Measurements from ENCODE around the gene MROH8.

The MROH8 gene

DNA sequence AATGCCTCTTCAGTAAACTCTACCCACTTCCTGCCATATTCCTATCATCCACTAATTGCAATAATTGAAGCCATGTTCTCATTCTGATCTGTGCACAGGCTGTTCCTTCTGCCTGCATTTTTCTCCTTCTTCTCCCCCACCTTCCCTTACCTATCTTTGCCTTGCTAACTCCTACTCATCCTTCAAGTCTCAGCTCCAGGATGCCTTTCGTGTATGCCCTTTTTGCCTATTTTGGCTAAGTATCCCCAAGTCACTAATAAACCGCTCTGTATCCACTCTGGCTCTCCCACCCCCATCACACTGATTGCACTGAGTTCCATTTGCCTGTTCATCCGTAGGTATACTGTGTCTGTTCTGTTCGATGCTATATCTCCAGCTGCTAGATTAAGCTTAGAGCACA, 6.5 kb downstream of the MROH8 start:
- Histone ChIP-seq H3K4me1 (ENCODE audit: control insufficient read depth, insufficient read depth, low read length) (no peaks in the 10 kb centered on the region), H3K27ac (ENCODE audit: extremely low read depth, low read depth, low read length) (no peak overlapping the region), H3K4me3 (ENCODE audit: low read depth, low read length) (no peak overlapping the region), H3K36me3 (ENCODE audit: control insufficient read depth in 2 of 2, insufficient read depth in 1 of 2, low read length in 2 of 2) (no peaks in the 10 kb centered on the region), H3K9me3 (ENCODE audit: control insufficient read depth, insufficient read depth, low read depth, low read length) (no peaks in the 10 kb centered on the region)
- POLR2A ChIA-PET, result interaction anchor here (0.5 kb wide), 1 partner anchor 465 kb away, joined by 3 read pairs; no protein-coding TSS in a partner anchor
- CTCF ChIA-PET, result interaction anchor here (0.6 kb wide), 1 partner anchor 386 kb away, joined by 3 read pairs; no protein-coding TSS in a partner anchor
- TF ChIP-seq GFI1B (tag by site-specific recombination; IDR thresholded peaks at IDR 0.05), result no peak
- TF ChIP-seq, protein P1, sequence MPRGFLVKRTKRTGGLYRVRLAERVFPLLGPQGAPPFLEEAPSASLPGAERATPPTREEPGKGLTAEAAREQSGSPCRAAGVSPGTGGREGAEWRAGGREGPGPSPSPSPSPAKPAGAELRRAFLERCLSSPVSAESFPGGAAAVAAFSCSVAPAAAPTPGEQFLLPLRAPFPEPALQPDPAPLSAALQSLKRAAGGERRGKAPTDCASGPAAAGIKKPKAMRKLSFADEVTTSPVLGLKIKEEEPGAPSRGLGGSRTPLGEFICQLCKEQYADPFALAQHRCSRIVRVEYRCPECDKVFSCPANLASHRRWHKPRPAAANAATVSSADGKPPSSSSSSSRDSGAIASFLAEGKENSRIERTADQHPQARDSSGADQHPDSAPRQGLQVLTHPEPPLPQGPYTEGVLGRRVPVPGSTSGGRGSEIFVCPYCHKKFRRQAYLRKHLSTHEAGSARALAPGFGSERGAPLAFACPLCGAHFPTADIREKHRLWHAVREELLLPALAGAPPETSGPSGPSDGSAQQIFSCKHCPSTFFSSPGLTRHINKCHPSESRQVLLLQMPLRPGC (tag by site-specific recombination; IDR thresholded peaks at IDR 0.05), result no peak
- TF ChIP-seq MZF1 (tag by site-specific recombination; IDR thresholded peaks at IDR 0.05; ENCODE audit: borderline replicate concordance), result no peak
- TF ChIP-seq, protein P2, sequence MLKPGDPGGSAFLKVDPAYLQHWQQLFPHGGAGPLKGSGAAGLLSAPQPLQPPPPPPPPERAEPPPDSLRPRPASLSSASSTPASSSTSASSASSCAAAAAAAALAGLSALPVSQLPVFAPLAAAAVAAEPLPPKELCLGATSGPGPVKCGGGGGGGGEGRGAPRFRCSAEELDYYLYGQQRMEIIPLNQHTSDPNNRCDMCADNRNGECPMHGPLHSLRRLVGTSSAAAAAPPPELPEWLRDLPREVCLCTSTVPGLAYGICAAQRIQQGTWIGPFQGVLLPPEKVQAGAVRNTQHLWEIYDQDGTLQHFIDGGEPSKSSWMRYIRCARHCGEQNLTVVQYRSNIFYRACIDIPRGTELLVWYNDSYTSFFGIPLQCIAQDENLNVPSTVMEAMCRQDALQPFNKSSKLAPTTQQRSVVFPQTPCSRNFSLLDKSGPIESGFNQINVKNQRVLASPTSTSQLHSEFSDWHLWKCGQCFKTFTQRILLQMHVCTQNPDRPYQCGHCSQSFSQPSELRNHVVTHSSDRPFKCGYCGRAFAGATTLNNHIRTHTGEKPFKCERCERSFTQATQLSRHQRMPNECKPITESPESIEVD (tag by site-specific recombination; IDR thresholded peaks at IDR 0.05), result no peak
- TF ChIP-seq, protein P3, sequence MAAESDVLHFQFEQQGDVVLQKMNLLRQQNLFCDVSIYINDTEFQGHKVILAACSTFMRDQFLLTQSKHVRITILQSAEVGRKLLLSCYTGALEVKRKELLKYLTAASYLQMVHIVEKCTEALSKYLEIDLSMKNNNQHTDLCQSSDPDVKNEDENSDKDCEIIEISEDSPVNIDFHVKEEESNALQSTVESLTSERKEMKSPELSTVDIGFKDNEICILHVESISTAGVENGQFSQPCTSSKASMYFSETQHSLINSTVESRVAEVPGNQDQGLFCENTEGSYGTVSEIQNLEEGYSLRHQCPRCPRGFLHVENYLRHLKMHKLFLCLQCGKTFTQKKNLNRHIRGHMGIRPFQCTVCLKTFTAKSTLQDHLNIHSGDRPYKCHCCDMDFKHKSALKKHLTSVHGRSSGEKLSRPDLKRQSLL (tag by site-specific recombination; IDR thresholded peaks at IDR 0.05), result no peak
- TF ChIP-seq ZNF555 (tag by site-specific recombination; conservative IDR thresholded peaks at IDR 0.05), result no peak
- TF ChIP-seq ZNF16 (tag by site-specific recombination; IDR thresholded peaks at IDR 0.05; ENCODE audit: low read depth), result no peak
- TF ChIP-seq KLF7 (tag by site-specific recombination; IDR thresholded peaks at IDR 0.05; ENCODE audit: borderline replicate concordance), result no peak
- TF ChIP-seq ZNF777 (tag by site-specific recombination; IDR thresholded peaks at IDR 0.05; ENCODE audit: borderline replicate concordance), result no peak
- no peak for TF ChIP-seq SP2 (tag by site-specific recombination; IDR thresholded peaks at IDR 0.05)
- TF ChIP-seq WT1 (tag by site-specific recombination; IDR thresholded peaks at IDR 0.05), result no peak
- TF ChIP-seq, protein P4, sequence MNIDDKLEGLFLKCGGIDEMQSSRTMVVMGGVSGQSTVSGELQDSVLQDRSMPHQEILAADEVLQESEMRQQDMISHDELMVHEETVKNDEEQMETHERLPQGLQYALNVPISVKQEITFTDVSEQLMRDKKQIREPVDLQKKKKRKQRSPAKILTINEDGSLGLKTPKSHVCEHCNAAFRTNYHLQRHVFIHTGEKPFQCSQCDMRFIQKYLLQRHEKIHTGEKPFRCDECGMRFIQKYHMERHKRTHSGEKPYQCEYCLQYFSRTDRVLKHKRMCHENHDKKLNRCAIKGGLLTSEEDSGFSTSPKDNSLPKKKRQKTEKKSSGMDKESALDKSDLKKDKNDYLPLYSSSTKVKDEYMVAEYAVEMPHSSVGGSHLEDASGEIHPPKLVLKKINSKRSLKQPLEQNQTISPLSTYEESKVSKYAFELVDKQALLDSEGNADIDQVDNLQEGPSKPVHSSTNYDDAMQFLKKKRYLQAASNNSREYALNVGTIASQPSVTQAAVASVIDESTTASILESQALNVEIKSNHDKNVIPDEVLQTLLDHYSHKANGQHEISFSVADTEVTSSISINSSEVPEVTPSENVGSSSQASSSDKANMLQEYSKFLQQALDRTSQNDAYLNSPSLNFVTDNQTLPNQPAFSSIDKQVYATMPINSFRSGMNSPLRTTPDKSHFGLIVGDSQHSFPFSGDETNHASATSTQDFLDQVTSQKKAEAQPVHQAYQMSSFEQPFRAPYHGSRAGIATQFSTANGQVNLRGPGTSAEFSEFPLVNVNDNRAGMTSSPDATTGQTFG (tag by site-specific recombination; IDR thresholded peaks at IDR 0.05; ENCODE audit: borderline replicate concordance), result no peak

DNA sequence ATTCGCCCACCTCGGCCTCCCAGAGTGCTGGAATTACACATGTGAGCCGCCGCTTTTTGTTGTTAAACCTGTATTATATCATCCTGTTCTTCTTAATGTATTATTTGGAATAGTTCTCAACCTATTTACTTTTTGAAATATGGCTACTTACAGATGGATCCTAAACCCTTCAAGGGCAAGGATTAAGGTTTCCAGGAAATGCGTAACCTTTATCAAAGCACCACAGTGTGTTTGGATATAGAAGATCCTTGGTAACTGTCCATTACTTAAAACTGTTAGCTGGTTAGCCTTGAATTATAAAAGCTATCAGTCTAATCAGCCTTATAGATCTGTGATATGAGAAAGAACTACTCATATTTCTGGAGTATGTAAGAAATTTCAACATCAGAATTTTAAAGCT, 12.5 kb downstream of the MROH8 start:
- CTCF ChIA-PET, result no interaction called here
- POLR2A ChIA-PET, result interaction anchor here (0.9 kb wide), 1 partner anchor 12 kb away, joined by 3 read pairs; no protein-coding TSS in a partner anchor
- no peaks in the 10 kb centered on the region for H3K4me1 ChIP-seq (ENCODE audit: control insufficient read depth, insufficient read depth, low read length)
- no peaks in the 10 kb centered on the region for H3K36me3 ChIP-seq (ENCODE audit: control insufficient read depth in 2 of 2, insufficient read depth in 1 of 2, low read length in 2 of 2)
- H3K27ac ChIP-seq (ENCODE audit: extremely low read depth, low read depth, low read length), result no peak overlapping the region
- no peak overlapping the region for H3K4me3 ChIP-seq (ENCODE audit: low read depth, low read length)
- no peaks in the 10 kb centered on the region for H3K9me3 ChIP-seq (ENCODE audit: control insufficient read depth, insufficient read depth, low read depth, low read length)
- TF ChIP-seq EGR2 (tag by site-specific recombination; IDR thresholded peaks at IDR 0.05; ENCODE audit: low read depth) (no peak), ZXDB (tag by site-specific recombination; IDR thresholded peaks at IDR 0.05) (no peak), ZNF239 (tag by site-specific recombination; IDR thresholded peaks at IDR 0.05) (no peak), ZNF248 (tag by site-specific recombination; IDR thresholded peaks at IDR 0.05) (no peak), ZNF549 (tag by site-specific recombination; IDR thresholded peaks at IDR 0.05) (no peak), ZNF24 (tag by site-specific recombination; IDR thresholded peaks at IDR 0.05) (no peak), ZNF785 (tag by site-specific recombination; IDR thresholded peaks at IDR 0.05) (no peak), ZNF404 (tag by site-specific recombination; IDR thresholded peaks at IDR 0.05) (no peak), HOXC10 (CRISPR knock-in tag; IDR thresholded peaks at IDR 0.05) (no peak), ZNF423 (tag by site-specific recombination; IDR thresholded peaks at IDR 0.05) (no peak), ZNF530 (tag by site-specific recombination; IDR thresholded peaks at IDR 0.05; ENCODE audit: low read depth) (no peak)
- TF ChIP-seq, protein P5, sequence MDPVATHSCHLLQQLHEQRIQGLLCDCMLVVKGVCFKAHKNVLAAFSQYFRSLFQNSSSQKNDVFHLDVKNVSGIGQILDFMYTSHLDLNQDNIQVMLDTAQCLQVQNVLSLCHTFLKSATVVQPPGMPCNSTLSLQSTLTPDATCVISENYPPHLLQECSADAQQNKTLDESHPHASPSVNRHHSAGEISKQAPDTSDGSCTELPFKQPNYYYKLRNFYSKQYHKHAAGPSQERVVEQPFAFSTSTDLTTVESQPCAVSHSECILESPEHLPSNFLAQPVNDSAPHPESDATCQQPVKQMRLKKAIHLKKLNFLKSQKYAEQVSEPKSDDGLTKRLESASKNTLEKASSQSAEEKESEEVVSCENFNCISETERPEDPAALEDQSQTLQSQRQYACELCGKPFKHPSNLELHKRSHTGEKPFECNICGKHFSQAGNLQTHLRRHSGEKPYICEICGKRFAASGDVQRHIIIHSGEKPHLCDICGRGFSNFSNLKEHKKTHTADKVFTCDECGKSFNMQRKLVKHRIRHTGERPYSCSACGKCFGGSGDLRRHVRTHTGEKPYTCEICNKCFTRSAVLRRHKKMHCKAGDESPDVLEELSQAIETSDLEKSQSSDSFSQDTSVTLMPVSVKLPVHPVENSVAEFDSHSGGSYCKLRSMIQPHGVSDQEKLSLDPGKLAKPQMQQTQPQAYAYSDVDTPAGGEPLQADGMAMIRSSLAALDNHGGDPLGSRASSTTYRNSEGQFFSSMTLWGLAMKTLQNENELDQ (tag by site-specific recombination; IDR thresholded peaks at IDR 0.05; ENCODE audit: low read depth), result no peak
- TF ChIP-seq, protein P6, sequence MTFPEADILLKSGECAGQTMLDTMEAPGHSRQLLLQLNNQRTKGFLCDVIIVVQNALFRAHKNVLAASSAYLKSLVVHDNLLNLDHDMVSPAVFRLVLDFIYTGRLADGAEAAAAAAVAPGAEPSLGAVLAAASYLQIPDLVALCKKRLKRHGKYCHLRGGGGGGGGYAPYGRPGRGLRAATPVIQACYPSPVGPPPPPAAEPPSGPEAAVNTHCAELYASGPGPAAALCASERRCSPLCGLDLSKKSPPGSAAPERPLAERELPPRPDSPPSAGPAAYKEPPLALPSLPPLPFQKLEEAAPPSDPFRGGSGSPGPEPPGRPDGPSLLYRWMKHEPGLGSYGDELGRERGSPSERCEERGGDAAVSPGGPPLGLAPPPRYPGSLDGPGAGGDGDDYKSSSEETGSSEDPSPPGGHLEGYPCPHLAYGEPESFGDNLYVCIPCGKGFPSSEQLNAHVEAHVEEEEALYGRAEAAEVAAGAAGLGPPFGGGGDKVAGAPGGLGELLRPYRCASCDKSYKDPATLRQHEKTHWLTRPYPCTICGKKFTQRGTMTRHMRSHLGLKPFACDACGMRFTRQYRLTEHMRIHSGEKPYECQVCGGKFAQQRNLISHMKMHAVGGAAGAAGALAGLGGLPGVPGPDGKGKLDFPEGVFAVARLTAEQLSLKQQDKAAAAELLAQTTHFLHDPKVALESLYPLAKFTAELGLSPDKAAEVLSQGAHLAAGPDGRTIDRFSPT (tag by site-specific recombination; IDR thresholded peaks at IDR 0.05), result no peak
